NT2/D1 (cell line): ENCODE data around the gene PAQR5.

Experiments used
- DNase-seq: peaks from one replicate; pipeline ENCODE4 v3.0.0-alpha.2; 2011; ENCODE audit warnings: low read depth, low spot score
- H3K27me3 ChIP-seq: 2 replicates; pipeline ENCODE4 v1.6.0; 2011; ENCODE audit warnings: mild to moderate bottlenecking; ENCODE audit not compliant: insufficient read length, insufficient read depth
- H3K36me3 ChIP-seq: 2 replicates; pipeline ENCODE4 v1.6.1; 2011; ENCODE audit warnings: mild to moderate bottlenecking, low read length, mixed read lengths; ENCODE audit not compliant: insufficient read depth, insufficient read length
- H3K4me1 ChIP-seq: 2 replicates; pipeline ENCODE4 v1.5.1; 2011; ENCODE audit not compliant: insufficient read depth, insufficient read length
- H3K4me3 ChIP-seq: 2 replicates; pipeline ENCODE4 v1.5.1; 2011; ENCODE audit warnings: low read depth; ENCODE audit not compliant: insufficient read length
- H3K9ac ChIP-seq: 2 replicates; pipeline ENCODE4 v1.6.0; 2011; ENCODE audit warnings: low read depth; ENCODE audit not compliant: insufficient read length
- H3K9me3 ChIP-seq: 2 replicates; pipeline ENCODE4 v1.5.1; 2011; ENCODE audit warnings: mild to moderate bottlenecking, low read length; ENCODE audit not compliant: insufficient read depth
- SUZ12 ChIP-seq: IDR thresholded peaks from 2 replicates; pipeline ENCODE4 v1.6.1; 2011; ENCODE audit not compliant: insufficient read length, insufficient read depth; ENCODE audit errors: extremely low read depth
- YY1 ChIP-seq: IDR thresholded peaks from 2 replicates; pipeline ENCODE4 v1.6.1; 2011; ENCODE audit not compliant: insufficient read length, insufficient read depth
- ZNF274 ChIP-seq: IDR thresholded peaks from 2 replicates; pipeline ENCODE4 v1.6.1; 2011; ENCODE audit warnings: mild to moderate bottlenecking, low read depth, low read length

The PAQR5 gene

DNA sequence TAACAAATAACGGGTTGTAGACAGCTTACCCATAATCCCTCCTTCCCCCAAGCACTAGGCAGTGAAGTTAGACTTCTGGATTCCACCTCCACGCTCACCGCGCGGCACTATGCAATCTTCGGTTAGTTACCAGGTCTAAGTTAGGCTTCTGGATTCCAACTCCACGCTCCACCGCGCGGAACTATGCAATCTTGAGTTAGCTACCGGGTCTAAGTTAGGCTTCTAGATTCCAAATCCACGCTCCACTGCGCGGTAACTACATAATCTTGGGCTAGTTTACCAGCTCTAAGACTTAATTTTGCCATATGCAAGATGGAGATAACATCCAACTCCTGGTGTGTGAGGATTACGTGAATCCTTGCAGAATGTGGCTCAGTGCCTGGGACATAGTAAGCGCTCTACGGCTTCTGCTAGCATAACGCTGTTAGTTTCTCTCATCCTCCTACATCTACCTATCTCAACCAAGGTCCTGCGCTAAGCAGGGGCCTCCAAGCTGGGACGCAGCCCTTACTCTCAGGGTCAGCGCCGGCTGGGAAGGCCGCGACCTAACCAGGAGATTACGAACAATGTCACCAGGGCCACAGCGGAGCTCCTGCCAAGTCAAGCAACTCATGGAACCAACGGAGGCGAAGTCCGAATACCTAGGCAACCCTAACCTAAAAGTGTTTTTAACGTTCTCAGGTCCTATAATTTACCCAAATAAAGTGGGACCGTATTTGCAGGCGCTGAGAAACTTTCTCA is 153.4 kb downstream of the PAQR5 start:
- DNase-seq: no peak
- Histone ChIP-seq H3K4me1 (peaks cover 3% of the 10 kb centered on the region), H3K36me3 (peaks cover 60% of the 10 kb centered on the region), H3K4me3 (peak overlapping the region; percentile 85), H3K9ac (peak overlapping the region; percentile 88), H3K9me3 (no peaks in the 10 kb centered on the region), H3K27me3 (no peaks in the 10 kb centered on the region)
- no peak for TF ChIP-seq YY1

DNA sequence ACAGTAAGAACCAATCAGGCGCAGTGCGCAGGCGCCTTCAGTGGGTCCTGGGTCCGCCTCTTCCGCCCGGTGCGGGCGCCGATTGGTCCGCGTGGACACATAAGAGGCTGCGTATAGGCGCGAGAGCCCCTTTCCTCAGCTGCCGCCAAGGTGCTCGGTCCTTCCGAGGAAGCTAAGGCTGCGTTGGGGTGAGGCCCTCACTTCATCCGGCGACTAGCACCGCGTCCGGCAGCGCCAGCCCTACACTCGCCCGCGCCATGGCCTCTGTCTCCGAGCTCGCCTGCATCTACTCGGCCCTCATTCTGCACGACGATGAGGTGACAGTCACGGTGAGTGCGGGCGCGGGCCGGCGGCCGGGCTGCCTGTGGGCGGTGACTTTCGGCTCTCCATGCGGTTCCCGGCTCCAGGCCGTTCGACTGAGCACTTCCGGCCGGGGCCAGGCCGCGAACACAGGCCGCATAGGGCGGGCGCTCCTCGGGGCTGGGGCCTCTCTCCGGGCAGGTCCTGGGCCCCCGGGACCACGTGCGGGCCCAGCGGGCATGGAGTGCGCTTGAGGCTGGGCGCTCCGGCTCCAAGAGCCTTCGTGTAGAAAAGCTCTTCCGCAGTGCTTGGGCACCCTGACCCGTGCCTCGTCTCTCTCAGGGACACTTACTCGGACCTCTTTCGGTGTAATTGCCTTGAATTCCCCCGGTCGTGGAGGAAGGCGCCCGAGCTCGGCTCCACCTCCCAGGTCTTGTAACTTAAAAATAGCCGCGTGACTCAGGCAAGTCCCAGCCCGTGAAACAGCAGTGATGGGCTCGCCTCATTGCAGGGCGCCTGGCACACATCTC is 154.2 kb downstream of the PAQR5 start, which contains the start of gene RPLP1:
Gene RPLP1 (plus strand): TSS at position 127 of the 830 bp plus-strand sequence. CDS start 131 bp downstream, at position 258.
- H3K4me1 ChIP-seq: peaks cover 3% of the 10 kb centered on the region
- DNase-seq: peak; percentile 93
- H3K9ac ChIP-seq: peak within 1 kb of the TSS; percentile 100
- no peaks in the 10 kb centered on the region for H3K27me3 ChIP-seq
- H3K36me3 ChIP-seq: peaks cover 59% of the 10 kb centered on the region
- H3K9me3 ChIP-seq: no peaks in the 10 kb centered on the region
- TF ChIP-seq ZNF274 (no peak), SUZ12 (no peak), YY1 (no peak)
- H3K4me3 ChIP-seq: peak within 1 kb of the TSS; percentile 85

DNA sequence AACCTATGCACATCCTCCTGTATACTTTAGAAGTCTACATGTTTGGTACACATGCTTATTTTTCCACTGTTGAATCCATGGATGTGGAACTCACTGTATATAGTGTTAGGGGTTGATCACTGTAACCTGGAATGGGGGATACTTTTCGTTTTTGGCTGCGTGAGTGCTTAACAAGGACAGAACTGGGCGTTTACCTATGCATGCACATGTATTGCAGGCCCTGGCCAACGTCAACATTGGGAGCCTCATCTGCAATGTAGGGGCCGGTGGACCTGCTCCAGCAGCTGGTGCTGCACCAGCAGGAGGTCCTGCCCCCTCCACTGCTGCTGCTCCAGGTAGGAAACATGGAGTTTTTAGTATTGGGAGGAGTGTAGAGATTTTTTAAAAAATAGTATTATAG is 156.2 kb downstream of the PAQR5 start:
- TF ChIP-seq YY1: no peak
- TF ChIP-seq SUZ12: no peak
- no peak for TF ChIP-seq ZNF274
- Histone ChIP-seq H3K27me3 (no peaks in the 10 kb centered on the region), H3K9ac (peak overlapping the region; percentile 77), H3K4me3 (peak overlapping the region; percentile 85), H3K9me3 (no peaks in the 10 kb centered on the region), H3K36me3 (peaks cover 51% of the 10 kb centered on the region), H3K4me1 (peaks cover 3% of the 10 kb centered on the region)
- DNase-seq: no peak

DNA sequence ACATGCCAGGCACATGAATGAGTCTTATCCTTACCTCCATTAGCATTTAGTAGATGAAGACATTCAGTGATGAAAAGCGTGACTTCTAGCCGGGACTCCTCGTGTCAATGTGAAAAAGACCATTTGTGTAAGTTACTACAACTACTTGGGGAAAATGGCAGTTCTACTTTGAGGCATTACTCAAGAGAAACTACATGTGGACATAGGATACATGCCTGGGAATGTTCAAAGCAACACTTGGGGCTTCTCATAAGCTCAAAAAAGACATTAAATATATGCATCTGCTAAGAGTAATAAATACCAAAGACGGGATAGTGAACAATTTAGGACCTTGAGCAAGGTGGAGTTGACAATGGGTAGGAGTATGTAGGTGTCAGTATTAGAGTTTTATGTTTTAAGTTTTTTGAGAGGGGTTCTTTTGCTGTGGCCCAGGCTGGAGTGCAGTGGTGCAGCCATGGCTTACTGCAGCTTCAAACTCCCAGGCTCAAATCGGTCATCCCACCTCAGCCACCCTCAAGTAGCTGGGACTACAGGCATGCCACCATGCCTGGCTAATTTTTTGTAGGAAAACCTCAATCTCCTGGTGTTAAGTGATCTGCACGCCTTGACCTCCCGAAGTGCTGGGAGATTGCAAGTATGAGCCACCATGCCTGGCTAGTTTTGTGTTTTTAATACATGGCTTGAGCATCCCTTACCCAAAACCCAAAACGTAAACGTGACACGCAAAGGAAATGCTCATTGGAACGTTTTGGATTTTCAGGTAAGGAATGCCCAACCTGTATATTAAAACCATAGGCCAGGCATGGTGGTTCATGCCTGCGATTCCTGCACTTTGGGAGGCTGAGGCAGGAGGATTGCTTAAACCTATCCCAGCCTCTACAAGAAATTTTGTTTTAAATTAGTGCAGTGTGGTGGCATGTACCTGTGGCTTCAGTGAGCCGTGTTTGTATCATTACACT is 157.8 kb downstream of the PAQR5 start:
- no peak overlapping the region for H3K4me3 ChIP-seq
- peaks cover 51% of the 10 kb centered on the region for H3K36me3 ChIP-seq
- no peak for TF ChIP-seq ZNF274
- no peaks in the 10 kb centered on the region for H3K27me3 ChIP-seq
- peaks cover 3% of the 10 kb centered on the region for H3K4me1 ChIP-seq
- no peaks in the 10 kb centered on the region for H3K9me3 ChIP-seq
- no peak for DNase-seq
- no peak overlapping the region for H3K9ac ChIP-seq
